ENCODE measurements around the gene DNAJC22.
"Not testable (repeated sequence)": the region's sequence is repeated elsewhere in the genome, so short reads cannot be mapped to it uniquely, and the experiment has no call there.

The DNAJC22 gene

DNA sequence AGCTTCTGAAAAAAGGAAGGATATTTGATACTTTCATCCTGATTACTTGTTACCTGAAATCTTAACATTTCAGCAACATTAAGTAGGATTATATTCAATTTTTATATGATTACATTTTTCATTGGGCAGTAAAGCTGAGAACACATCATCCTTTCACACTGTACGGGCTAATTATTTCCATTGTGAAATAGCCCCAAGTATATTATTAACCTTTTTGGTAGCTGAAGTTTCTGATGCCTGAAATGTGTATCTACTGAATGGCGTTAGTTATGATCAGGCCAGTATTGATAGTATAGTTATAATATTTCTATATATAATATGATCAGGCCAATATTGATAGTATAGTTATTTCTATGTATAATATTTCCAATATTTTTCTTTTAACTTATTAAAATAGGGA is 30.7 kb downstream of the DNAJC22 start:
- DNase-seq, result no peak

DNA sequence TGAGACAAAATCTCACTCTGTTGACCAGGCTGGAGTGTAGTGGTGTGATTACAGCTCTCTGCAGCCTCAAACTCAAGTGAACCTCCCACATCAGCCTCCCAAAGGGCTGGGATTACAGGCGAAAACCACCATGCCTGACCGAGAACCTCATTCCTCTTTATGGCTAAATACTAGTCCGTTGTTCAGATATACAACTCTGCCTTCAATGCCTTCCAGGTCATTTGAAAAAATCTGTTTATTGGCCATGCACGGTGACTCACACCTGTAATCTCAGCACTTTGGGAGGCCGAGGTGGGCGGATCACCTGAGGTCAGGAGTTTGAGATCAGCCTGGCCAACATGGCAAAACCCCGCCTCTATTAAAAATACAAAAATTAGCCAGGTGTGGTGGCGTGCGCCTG is 33.5 kb downstream of the DNAJC22 start:
- not testable (repeated sequence) for DNase-seq

DNA sequence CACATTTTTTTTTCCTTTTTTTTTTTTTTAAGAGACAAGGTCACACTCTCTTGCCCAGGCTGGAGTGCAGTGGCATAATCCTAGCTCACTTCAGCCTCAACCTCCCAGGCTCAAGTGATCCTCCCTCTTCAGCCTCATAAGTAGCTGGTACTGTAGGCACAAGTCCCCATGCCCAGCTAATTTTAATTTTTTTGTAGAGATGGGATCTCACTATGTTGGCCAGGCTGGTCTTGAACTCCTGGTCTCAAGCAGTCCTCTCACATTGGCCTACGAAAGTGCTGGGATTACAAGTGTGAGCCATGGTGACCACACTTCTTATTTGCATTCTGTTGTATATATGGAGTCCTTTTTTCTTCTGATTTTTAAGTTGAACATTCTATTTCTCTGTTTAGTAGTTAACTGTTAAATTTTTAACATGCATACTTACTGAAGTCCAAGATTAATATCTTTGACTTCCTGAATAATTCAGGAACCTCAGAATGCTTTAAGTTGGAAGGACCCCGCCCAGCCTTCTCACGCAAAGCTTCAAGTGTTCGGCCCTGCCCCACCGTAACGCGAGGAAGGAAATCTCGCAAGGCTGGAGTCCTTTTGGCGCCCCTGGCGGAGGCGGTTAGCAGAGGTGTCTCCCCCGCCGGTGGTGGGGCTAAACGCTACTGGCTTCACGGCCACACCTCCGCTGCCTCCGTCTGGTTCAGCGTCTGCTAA is 42.1 kb downstream of the DNAJC22 start:
- no peak for DNase-seq

DNA sequence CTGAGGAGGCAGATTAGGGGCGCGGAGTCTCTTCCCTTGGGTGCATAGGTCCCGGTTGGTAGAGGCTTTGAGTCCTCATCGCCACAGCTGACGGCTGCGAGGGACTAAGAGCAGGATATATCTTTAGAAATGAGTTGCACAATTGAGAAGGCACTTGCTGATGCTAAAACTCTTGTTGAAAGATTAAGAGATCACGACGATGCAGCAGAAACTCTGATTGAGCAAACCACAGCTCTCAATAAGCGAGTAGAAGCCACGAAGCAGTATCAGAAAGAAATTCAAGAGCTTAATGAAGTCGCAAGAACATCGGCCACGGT is 42.7 kb downstream of the DNAJC22 start:
- DNase-seq, result no peak

DNA sequence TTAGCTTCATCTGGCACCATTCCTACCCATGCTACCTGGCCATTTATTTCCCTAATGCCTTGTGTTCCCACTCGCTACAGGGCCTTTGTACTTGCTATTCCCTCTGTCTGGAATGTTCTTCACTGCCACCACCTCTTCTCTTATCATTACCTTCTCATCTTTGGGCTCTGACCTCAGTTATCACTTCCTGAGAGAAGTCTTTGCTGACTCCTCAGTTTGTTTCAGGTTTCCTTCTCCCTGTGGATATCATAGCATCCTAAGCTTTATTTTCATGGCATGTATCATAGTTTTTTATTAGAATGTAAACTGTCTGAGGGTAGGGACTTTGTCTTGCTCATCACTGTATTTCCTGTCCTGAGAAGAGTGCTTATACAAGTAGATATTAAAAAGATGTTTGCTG is 50.3 kb downstream of the DNAJC22 start:
- no peak for DNase-seq

DNA sequence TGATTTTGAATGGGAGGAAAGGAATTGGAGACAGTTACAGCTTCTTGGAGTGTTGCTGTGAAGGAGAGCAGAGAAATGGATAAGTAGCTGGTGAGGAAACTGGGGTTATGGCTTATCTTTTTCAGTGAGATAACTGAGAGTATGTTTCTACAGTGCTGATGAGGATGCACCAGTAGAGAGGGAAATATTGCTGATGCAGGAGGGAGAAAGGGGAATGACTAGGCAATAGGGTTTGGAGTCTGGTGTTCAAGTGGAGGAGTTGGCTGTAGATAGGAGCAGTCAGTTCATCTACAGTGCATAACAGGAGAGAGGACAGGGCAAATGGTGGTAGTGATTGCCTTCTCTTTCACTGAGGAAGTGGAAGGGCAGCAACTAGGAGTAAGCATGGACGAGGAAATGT is 53.6 kb downstream of the DNAJC22 start:
- DNase-seq, result no peak

Measured in NK-92 treated with Interleukin-12 subunit alpha and Interleukin-12 subunit beta, amount 100 ng/mL, for 24 hours (cell line).